Measurements from ENCODE around the gene CREBZF. TPM values are rescaled to one million over a fixed set of nuclear protein-coding genes. Genes with fewer than 3 reads are reported as not detected.
"Not testable (repeated sequence)": the region's sequence is repeated elsewhere in the genome, so short reads cannot be mapped to it uniquely, and the experiment has no call there.

CREBZF gene
- total and polyA plus RNA-seq, 2 experiments from 2014 or later, result 15.0 to 27.6 TPM

DNA sequence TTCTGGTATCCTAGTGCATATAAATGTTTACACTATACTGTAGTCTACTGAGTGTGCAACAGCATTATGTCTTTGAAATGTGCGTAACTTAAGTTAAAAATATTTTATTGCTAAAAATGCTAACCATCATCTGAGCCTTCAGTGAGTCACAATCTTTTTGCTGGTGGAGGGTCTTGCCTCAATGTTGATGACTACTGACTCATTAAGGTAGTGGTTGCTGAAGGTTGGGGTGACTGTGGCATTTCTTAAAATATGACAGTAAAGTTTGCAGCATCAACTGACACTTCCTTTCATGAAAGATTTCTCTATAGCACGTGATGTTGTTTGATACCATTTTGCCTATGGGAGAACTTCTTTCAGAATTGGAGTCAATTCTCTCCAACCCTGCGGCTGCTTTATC lies 8.5 kb upstream of the CREBZF start:
- Histone ChIP-seq H3K4me1 (ENCODE audit: insufficient read depth) (no peaks in the 10 kb centered on the region), H3K36me3 (ENCODE audit: low read depth) (no peaks in the 10 kb centered on the region), H3K9me2 (ENCODE audit: insufficient read depth) (no peaks in the 10 kb centered on the region), H3K9ac (no peak overlapping the region), H3K4me2 (ENCODE audit: unreplicated experiment) (no peak overlapping the region), H3K9me3 (ENCODE audit: low read depth) (no peaks in the 10 kb centered on the region), H3K4me3 (no peak overlapping the region), H4K20me1 (ENCODE audit: insufficient read depth) (no peaks in the 10 kb centered on the region), H2AFZ (no peak overlapping the region), H3F3A (ENCODE audit: insufficient read depth) (no peaks in the 10 kb centered on the region), H3K27me3 (replicated peaks; ENCODE audit: insufficient read depth) (no peaks in the 10 kb centered on the region), H3K79me2 (ENCODE audit: insufficient read depth) (no peaks in the 10 kb centered on the region), H3K27ac (no peak overlapping the region)
- DNase-seq, result no peak
- WGBS, 2 experiments (ENCODE audit: low coverage in 1 of 2, low lambda C conversion rate in 2 of 2, missing lambda C conversion rate in 2 of 2), result 72 to 74% methylated on average over 3 of the region's 3 CpGs
- in situ Hi-C loops (cut with MboI), result no loop called here
- no peak for TF ChIP-seq EZH2 (IDR thresholded peaks at IDR 0.05; ENCODE audit: insufficient read depth, poor library complexity, severe bottlenecking)
- no peak for TF ChIP-seq EZH2phosphoT487 (IDR thresholded peaks at IDR 0.05; ENCODE audit: insufficient read depth, low read depth)

DNA sequence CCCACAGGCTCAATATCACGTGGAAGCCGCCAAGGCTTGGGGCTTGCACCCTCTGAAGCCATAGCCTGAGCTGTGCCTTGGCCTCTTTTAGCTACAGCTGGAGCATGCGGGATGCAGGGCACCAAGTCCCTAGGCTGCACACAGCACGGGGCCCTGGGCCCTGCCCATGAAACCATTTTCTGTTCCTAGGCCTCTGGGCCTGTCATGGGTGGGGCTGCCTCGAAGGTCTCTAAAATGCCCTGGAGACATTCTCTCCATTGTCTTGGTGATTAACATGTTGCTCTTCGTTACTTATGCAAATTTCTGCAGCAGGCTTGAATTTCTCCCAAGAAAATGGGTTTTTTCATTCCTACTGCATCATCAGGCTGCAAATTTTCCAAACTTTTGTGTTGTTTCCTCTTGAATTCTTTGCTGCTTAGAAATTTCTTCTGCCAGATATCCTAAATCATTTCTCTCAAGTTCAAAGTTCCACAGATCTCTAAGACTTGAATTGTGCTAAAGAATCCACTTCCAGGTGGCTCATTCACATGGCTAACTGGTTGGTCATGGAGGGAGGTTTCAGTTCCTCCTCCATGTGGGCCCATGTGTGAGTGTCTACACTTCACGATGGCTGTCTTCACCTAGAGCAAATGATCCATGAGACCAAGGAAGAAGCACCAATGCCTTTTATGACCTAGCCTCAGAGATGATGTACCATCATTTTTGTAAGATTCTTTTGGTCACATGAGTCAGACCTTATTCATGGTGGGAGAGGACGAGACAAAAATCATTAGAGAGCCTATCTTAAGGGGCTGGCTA lies 7.4 kb upstream of the CREBZF start:
- Histone ChIP-seq H3K4me2 (ENCODE audit: unreplicated experiment) (no peak overlapping the region), H3K9ac (no peak overlapping the region), H3K36me3 (ENCODE audit: low read depth) (no peaks in the 10 kb centered on the region), H3K9me3 (ENCODE audit: low read depth) (no peaks in the 10 kb centered on the region), H3K4me3 (no peak overlapping the region), H4K20me1 (ENCODE audit: insufficient read depth) (no peaks in the 10 kb centered on the region), H2AFZ (no peak overlapping the region), H3F3A (ENCODE audit: insufficient read depth) (no peaks in the 10 kb centered on the region), H3K79me2 (ENCODE audit: insufficient read depth) (no peaks in the 10 kb centered on the region), H3K4me1 (ENCODE audit: insufficient read depth) (no peaks in the 10 kb centered on the region), H3K9me2 (ENCODE audit: insufficient read depth) (no peaks in the 10 kb centered on the region), H3K27ac (no peak overlapping the region), H3K27me3 (replicated peaks; ENCODE audit: insufficient read depth) (no peaks in the 10 kb centered on the region)
- TF ChIP-seq EZH2phosphoT487 (IDR thresholded peaks at IDR 0.05; ENCODE audit: insufficient read depth, low read depth) (no peak), EZH2 (IDR thresholded peaks at IDR 0.05; ENCODE audit: insufficient read depth, poor library complexity, severe bottlenecking) (no peak)
- 65 to 75% methylated on average over 8 of the region's 8 CpGs for WGBS, 2 experiments (ENCODE audit: low coverage in 1 of 2, low lambda C conversion rate in 2 of 2, missing lambda C conversion rate in 2 of 2)
- in situ Hi-C loops (cut with MboI), result no loop called here
- no peak for DNase-seq

DNA sequence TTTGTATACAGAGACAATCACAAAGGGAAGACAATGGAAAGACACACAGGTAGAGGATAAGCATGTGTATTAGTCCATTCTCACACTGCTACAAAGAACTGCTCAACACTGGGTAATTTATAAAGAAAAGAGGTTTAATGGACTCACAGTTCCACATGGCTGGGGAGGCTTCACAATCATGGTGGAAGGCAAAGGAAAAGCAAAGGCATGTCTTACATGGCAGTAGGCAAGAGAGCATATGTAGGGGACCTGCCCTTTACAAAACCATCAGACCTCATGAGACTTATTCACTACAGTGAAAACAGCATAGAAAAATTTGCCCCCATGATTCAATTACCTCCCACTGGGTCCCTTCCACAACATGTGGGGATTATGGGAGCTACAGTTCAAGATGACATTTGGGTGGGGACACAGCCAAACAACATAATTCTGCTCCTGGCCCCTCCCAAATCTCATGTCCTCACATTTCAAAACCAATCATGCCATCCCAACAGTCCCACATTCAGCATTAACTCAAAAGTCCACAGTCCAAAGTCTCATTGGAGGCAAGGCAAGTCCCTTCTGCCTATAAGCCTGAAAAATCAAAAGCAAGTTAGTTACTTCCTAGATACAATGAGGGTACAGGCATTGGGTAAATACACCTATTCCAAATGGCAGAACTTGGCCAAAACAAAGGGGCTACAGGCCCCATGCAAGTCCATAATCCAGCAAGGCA lies 6.2 kb upstream of the CREBZF start:
- H3K4me2 ChIP-seq (ENCODE audit: unreplicated experiment); H3K36me3 ChIP-seq (ENCODE audit: low read depth); H3K9me2 ChIP-seq (ENCODE audit: insufficient read depth); in situ Hi-C loops (cut with MboI); DNase-seq; H3K9ac ChIP-seq; H3K79me2 ChIP-seq (ENCODE audit: insufficient read depth); H3K4me3 ChIP-seq; H3K9me3 ChIP-seq (ENCODE audit: low read depth); H2AFZ ChIP-seq; H3F3A ChIP-seq (ENCODE audit: insufficient read depth); H3K27ac ChIP-seq; H3K4me1 ChIP-seq (ENCODE audit: insufficient read depth); H3K27me3 ChIP-seq (replicated peaks; ENCODE audit: insufficient read depth); H4K20me1 ChIP-seq (ENCODE audit: insufficient read depth): not testable (repeated sequence)

DNA sequence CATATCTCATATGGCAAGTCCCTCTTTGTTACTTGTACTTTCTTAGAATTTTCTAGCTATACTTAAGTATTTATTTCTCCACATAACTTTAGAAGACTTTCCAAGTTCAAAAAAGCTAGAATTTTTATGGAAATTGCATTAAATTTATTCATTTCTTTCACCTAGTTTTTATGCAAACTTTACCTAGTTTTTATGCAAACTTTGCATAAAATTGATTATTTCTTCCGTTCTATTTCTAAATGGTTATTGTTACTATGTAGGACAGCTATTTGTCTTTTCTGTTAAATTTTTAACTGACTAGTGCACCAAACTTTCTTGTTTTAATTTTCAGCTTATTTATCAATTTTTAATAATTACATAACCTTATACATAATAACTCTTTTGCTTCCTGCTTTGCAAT lies 3.2 kb upstream of the CREBZF start:
- H3K9me2 ChIP-seq (ENCODE audit: insufficient read depth), result no peaks in the 10 kb centered on the region
- whole genome bisulfite sequencing, 2 experiments (ENCODE audit: low coverage in 1 of 2, low lambda C conversion rate in 2 of 2, missing lambda C conversion rate in 2 of 2), result 94 to 98% methylated on average over 1 of the region's 1 CpG
- H2AFZ ChIP-seq, result no peak overlapping the region
- 0 out of 2 replicates have a peak, but pooled peaks cover 2% of the 10 kb centered on the region for H4K20me1 ChIP-seq (ENCODE audit: insufficient read depth)
- H3K27me3 ChIP-seq (replicated peaks; ENCODE audit: insufficient read depth), result no peaks in the 10 kb centered on the region
- no peak overlapping the region for H3K4me2 ChIP-seq (ENCODE audit: unreplicated experiment)
- no peak for DNase-seq
- H3K4me3 ChIP-seq, result no peak overlapping the region
- H3F3A ChIP-seq (ENCODE audit: insufficient read depth), result no peaks in the 10 kb centered on the region
- peaks cover 17% of the 10 kb centered on the region for H3K79me2 ChIP-seq (ENCODE audit: insufficient read depth)
- H3K9me3 ChIP-seq (ENCODE audit: low read depth), result no peaks in the 10 kb centered on the region
- no peaks in the 10 kb centered on the region for H3K36me3 ChIP-seq (ENCODE audit: low read depth)
- H3K9ac ChIP-seq, result no peak overlapping the region
- H3K4me1 ChIP-seq (ENCODE audit: insufficient read depth), result no peaks in the 10 kb centered on the region
- no peak overlapping the region for H3K27ac ChIP-seq
- in situ Hi-C loops (cut with MboI), result no loop called here
- TF ChIP-seq EZH2phosphoT487 (IDR thresholded peaks at IDR 0.05; ENCODE audit: insufficient read depth, low read depth) (no peak), EZH2 (IDR thresholded peaks at IDR 0.05; ENCODE audit: insufficient read depth, poor library complexity, severe bottlenecking) (no peak)

Measured in GM23248 (cell line).